AG09319 (cell line): ENCODE measurements around the gene TMEM54.
A peak's percentile ranks its signal among the peaks of the same experiment; 100 is the strongest.

Experiments
- DNase-seq: peaks from one replicate; pipeline ENCODE4 v3.0.0-alpha.2; 2010; ENCODE audit warnings: low read depth; ENCODE audit errors: extremely low read depth
- CTCF ChIP-seq: IDR thresholded peaks from 2 replicates; pipeline ENCODE4 v1.5.1; 2011; ENCODE audit warnings: low read depth, mild to moderate bottlenecking, inconsistent platforms, low read length, moderate library complexity

TMEM54 gene

GRCh38 chr1:32888677-32889420 is 12.3 kb downstream of the TMEM54 start:
- no peak for TF ChIP-seq CTCF
- no peak for DNase-seq

- no peak for TF ChIP-seq CTCF
- DNase-seq, result no peak
Observed at GRCh38 chr1:32888134-32888533, 13.1 kb downstream of the TMEM54 start.

GRCh38 chr1:32887623-32888022 is 13.6 kb downstream of the TMEM54 start:
- DNase-seq, result no peak
- TF ChIP-seq CTCF, result no peak

- DNase-seq, result no peak
- TF ChIP-seq CTCF, result no peak
Observed at GRCh38 chr1:32886828-32887414, 14.3 kb downstream of the TMEM54 start.

GRCh38 chr1:32886004-32886827 is 15.0 kb downstream of the TMEM54 start, which contains the start of gene HPCA:
Gene HPCA, plus strand, starts transcription at chr1:32886491. Its CDS starts 2,408 bp downstream, at chr1:32888899.
- TF ChIP-seq CTCF, result peak; percentile 75
- no peak for DNase-seq

- no peak for DNase-seq
- TF ChIP-seq CTCF, result no peak
Observed at GRCh38 chr1:32885676-32886003, 15.5 kb downstream of the TMEM54 start.

- no peak for DNase-seq
- TF ChIP-seq CTCF, result no peak
Observed at GRCh38 chr1:32884726-32885125, 16.5 kb downstream of the TMEM54 start.
